PC-3 (cell line): ENCODE results near the gene P2RX3.

Experiments
- EZH2 ChIP-seq: fragments of 300-600 bp; sonication (generic); IDR thresholded peaks from one replicate; pipeline ENCODE4 v1.6.1; 2017; ENCODE audit warnings: antibody characterized with exemption, mild to moderate bottlenecking, low read length; ENCODE audit not compliant: unreplicated experiment
- EZH2phosphoT487 ChIP-seq: fragments of 300-600 bp; sonication (generic); IDR thresholded peaks from 2 replicates; pipeline ENCODE4 v1.6.1; 2018; ENCODE audit warnings: mild to moderate bottlenecking, antibody characterized with exemption, low read length, borderline replicate concordance
- TF ChIP-seq, protein P1 (sequence below): fragments of 300-600 bp; sonication (generic); conservative IDR thresholded peaks from 2 replicates; pipeline ENCODE4 v1.5.1; 2017; ENCODE audit warnings: antibody characterized with exemption, low read depth, mild to moderate bottlenecking, low read length

- TF ChIP-seq, protein P1, sequence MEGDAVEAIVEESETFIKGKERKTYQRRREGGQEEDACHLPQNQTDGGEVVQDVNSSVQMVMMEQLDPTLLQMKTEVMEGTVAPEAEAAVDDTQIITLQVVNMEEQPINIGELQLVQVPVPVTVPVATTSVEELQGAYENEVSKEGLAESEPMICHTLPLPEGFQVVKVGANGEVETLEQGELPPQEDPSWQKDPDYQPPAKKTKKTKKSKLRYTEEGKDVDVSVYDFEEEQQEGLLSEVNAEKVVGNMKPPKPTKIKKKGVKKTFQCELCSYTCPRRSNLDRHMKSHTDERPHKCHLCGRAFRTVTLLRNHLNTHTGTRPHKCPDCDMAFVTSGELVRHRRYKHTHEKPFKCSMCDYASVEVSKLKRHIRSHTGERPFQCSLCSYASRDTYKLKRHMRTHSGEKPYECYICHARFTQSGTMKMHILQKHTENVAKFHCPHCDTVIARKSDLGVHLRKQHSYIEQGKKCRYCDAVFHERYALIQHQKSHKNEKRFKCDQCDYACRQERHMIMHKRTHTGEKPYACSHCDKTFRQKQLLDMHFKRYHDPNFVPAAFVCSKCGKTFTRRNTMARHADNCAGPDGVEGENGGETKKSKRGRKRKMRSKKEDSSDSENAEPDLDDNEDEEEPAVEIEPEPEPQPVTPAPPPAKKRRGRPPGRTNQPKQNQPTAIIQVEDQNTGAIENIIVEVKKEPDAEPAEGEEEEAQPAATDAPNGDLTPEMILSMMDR: no peak
- no peak for TF ChIP-seq EZH2phosphoT487
- TF ChIP-seq EZH2: no peak
Measured at GRCh38 chr11:57335023-57335342, 3.2 kb upstream of the P2RX3 start.
